ENCODE data around the gene KLF7.
A peak's percentile ranks its signal among the peaks of the same experiment; 100 is the strongest.

Gene KLF7

GRCh38 chr2:207166349-207167098 is 776 bp upstream of the KLF7 start:
- DNase-seq (ENCODE audit: low read depth) = peak; percentile 57

GRCh38 chr2:207166039-207166348 is 246 bp upstream of the KLF7 start:
- peak; percentile 87 for DNase-seq (ENCODE audit: low read depth)

DNA sequence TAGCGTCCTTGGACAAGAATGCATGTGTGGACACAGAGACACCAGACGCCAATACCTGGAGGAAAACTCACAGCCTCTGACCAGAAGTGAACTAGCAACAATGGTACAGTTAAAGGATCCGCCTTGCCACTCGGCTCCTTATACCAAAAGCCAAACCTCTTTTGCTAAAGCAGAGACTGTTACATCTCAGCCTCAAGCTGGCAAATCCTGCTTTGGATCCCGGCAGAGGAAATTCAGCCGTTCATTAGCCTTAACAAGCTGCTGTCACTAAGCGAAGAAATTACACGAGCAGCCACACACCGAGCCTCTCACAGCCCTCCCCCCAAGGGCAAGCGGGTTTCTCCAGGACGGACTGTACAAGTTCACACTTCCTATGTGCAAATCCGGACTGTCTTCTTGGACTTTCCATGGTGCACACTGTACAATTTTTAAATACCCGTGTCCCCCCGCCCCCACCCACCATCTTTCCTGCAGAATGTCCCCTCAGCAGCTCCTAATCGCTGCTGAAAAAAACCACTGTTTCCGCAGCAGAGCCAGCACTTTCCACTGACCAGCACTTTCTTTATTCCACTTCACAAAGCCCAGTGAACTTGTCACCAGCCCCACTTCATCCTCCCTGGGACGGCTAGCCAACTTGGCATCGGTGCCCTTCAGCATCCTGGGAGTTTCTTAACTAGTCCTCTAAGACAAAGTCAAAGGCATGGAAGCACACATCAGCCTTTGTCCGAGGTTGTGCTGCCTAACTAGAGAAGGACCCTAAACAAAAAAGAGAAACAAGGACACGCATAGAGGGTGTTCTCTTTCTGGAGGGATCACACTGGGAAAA is 1.5 kb downstream of the KLF7 start:
- no peak for DNase-seq (ENCODE audit: low read depth)

- no peak for DNase-seq (ENCODE audit: low read depth)
Measured at GRCh38 chr2:207163756-207164005, 2.1 kb downstream of the KLF7 start.

DNA sequence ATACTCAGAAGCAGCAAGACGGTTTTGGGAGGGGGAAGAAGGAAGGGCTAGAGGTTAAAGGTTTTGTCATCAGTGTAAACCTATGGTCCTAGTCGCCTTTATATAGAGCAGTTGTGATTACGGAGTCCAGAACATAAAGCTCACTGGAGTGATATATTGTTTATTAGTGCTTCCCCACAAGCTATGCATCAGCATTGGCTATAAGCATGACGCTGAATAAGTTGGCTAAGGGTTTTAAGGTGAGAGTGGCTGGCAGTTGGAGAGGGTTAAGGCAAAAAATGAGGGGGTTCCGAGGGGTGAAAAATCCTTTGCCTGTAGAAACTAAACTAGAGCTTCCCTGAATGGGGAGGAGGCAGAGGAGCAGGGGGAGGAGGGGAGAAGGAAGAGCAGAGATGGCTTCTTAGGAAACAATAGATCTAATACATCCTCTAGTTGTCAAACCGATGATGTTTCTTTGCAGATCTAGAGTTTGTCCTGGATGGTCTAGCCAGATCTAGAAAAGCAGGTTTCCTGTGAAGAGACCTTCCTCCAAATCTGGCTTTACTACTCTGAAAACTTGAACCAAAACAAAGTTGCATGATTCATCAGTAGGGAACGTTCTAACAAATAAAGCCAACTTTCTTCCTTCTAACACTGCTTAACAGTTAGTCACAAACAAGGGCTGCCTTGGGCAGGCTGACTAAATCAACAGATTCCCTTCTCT is 2.5 kb downstream of the KLF7 start:
- no peak for DNase-seq (ENCODE audit: low read depth)

DNA sequence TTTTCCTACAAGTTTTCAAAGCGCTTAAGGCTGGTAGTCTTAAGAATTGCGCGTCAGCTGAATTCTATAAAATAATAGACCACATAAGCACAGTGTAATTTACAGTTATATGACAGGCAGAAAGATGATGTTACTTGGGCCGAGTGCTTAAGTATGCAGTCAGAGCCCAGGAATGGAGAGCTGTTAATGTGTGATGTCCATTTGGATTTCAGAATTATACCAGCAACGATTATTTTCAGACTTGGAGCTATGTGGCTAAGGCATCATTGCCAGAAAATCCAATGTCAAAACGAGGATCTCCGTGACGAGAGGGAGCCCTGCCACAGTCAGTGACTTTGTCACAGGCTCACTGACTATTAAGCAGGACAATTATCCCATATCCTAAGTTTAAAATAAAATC is 3.4 kb downstream of the KLF7 start:
- no peak for DNase-seq (ENCODE audit: low read depth)

DNA sequence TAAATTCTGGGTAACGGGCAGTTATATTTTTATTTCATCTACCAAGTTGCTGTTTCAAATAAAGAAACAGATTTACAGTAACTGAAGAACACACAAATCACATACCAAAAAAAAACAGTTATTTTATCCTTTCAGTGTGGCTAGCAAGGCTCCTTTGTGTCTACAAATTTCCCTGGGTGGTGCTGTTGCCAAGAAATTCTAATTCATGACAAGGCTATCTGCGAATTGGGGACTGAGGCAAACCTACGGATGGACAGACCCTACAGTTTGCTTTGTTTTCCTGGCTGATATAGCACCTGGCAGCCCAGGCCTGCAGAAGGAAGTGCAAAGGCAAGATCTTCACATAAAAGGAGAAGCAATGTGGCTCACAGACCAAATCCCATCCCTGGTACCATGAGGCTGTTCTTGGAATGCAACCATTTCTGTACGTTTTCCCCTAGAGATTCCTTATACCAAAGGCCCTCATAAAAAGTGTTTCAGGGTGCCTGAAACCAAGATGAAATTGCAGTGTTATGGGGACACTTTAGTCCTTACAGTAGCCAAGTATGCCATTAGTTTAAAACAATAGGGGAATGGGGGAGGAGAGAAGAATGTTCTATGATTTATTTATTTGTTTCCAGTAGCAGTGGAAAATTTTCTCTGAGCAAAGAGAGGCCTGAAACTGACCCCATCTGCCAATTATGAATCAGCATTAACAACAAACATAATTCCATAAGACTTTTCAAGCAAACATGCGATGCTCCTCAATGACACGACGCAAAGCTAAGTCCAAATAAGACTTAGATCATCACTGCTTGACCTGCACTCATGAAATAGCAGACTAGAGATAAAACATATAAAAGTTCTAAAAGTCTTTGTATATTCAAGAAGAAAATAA is 4.3 kb downstream of the KLF7 start:
- no peak for DNase-seq (ENCODE audit: low read depth)

DNA sequence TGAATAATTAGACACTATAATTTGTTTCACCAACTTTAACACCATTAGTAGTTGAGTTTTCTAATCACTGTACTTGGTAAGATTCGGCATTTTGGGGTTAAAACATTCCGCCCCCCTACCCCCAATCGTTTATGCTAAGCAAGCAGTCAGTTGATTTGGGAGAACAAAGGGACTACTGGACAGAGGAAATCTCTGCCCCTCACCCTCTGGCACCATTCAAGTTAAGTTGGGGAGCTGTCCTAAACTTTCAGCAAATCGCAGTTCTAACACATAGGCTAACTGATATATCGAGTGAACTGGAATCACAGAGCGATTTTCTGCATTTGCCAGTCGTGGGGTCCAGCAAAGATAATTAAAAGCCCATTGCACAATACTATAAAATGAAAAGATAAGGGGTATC is 5.6 kb downstream of the KLF7 start:
- no peak for DNase-seq (ENCODE audit: low read depth)

DNA sequence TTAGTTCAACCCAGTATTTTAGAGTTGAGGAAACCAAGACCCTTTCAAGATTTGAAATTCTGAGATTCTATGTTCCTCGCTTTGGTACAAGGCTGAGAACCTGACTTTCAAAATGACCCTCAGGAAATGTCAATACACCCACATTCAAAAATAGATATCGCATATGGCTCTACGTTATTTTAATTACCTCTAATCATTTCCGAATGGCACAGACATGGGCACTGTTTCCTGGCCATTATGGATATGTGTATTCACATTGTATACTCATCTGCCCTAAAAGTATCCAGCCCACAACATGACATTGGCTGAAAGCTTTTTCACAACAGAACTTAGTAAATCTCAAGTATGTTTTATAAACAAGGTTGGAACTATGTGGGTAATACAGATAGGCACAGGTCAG is 6.7 kb downstream of the KLF7 start:
- DNase-seq (ENCODE audit: low read depth) = no peak

DNA sequence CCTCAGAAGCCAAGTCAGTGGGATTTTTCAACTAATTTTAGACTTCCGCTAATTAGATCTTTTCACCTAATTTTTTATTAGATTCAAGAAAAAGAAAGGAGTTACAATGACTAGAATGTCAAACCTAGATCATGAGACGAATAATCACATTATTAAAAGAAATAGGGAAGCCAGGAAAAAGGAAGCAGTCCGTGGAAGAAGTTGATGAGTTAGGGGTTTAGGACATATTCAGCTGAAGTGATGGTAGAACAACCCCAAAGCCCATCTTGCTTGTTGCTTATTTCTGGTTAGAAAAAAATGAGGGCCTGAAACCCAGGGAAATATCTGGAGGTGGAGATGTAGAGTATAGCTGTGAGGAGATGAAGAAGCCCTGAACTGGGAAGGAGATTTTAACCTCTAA is 8.0 kb downstream of the KLF7 start:
- no peak for DNase-seq (ENCODE audit: low read depth)

DNA sequence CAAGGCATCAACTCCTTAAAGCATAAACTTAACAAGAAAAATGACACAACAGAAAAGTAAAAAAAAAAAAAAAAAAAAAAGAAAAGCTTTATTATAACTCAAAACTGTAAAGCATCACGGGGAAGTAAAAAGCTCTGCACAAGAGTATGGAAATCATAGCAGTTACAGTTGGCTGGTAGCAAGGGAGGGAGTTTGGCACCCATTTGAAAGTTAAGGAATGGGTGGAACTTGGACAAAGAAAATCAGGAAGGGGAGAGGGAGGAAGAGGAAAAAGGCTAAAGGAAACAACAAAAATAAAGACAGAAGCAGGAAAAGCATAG is 8.6 kb downstream of the KLF7 start:
- no peak for DNase-seq (ENCODE audit: low read depth)

- no peak for DNase-seq (ENCODE audit: low read depth)
Measured at GRCh38 chr2:207156451-207157161, 9.1 kb downstream of the KLF7 start.

DNA sequence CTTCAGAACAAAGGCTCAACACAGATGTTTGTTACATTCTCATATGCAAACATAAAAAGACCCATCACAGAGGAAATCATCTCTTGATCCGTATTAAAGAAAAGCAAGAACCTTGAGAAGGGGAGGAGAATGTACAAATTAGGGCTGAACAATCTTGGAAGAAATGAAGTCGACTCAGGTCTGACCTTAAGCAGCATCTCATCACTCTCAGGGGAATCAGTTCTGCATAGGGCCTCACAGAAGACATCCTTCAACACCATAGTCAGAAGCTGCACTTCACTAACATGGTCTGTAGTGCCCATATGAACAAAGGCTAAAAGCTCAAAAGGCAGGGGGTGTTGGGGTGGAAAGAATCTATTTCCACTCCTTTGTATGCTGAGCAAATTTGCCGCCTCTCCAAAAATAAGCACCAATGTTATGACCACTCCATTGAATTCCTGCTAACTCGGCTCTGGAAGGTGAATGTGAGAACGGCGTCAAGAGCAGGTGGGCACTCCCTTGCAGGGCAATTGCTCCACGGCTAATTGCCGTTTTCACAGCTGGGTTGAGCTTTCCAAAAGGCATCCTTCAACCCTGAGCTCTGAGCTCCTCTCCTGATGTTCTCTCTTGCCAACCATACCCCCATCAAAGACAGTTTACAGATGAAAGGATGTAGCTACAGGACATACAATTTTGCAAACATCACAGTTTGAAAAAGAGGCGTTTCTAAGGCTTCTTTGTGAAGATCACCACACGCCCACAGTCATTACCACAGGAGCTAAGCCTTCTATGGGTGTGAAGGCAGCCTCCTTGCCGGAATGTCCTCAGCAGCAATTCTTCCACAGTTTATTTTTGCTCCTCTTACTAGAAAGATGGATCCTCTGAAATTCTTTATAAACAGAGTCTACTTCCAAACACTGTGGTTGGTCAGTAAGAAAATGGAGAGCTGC is 10.0 kb downstream of the KLF7 start:
- DNase-seq (ENCODE audit: low read depth) = no peak

DNA sequence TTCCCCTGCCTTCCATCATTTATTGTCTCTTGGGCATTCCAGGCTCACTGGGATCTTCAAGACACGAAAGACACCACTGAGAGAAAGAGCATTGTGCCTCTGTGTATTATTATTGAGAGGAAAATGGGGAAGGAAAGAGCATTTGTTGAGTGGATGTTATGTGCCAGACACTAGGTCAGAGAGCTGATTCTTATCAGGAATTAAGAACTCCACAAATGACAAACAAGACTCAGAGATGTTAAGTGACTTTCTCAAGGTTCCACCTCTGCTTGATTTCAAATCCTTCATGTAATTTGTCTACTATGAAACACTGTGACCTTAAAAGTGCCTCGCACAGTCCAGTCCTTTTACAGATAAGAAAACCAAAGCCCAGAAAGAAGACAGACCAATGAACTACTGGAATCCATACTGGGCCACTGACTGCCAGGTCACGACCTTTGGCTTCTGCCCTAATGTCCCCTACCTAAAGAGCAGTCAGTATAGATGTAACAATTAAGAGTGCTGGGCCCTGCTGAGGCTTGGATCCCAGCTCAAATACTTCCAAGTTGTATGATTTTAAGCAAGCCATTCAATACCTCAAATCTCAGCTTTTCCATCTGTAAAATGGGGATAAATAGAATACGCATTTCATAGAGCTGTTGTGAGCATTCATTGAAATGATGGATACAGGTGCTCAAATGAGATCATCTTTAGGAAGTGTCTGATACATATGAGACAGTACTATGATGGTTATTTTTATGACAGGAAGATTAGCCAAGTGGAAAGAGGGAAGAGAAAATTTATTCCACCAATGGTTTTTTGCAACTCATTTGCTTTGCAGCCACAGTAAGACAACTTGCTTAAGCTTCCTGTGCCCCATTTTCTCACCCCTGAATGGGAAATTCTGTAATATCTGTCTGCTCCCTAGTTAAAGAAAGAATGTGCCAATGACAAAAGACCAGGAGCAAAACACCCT is 10.9 kb downstream of the KLF7 start:
- DNase-seq (ENCODE audit: low read depth) = no peak

DNA sequence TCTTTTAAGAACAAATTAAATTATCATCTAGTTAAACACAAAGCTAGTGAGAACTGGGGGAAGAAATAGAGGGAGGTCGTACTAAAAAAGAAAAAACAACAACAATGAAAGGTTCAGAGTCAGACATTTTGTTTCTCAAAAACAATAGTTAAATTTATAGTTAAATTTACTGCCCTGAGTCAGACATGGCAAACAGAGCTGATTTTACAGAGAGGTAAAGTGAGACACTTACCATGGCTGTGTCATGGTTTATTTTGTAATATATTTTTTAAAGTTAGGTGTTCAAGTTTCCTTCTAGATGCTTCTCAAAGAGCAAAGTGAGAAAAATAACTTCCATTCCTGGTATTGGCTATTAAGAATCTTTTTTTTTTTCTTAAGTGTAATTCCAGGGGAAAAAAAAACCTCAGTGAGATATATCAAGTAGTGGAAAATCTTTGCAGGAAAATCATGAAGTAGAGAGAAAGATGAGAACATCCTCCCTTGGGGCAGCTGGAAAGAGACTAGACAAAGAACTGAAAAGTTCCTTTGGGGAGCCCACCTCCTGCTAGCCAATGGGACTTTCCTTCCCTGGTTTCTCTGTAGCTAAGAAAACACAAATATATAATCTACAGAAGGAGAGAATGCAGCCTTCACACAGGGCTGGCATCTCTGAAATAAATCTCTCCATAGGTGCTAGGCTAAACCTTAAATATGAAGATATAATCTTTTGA is 12.3 kb downstream of the KLF7 start:
- DNase-seq (ENCODE audit: low read depth) = no peak

DNA sequence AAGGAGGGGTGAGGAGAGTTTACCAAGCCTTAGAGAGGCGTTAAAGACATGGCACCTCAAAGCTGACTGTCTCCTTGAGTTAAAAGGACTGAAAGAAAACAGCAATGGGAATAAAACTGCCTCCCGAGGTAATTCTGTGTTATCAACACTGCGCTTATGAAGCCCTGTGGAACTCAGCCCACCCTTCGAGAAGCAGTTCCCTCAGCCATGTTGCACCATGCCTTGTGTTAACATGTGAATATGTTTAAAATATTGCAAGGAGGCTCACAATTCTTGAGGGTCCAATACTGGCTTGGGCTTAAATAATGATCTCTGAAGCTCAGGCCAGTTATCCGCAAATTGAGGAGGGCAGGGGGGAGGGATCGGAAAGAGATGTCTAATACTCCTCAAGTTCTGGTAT is 14.7 kb downstream of the KLF7 start:
- DNase-seq (ENCODE audit: low read depth) = no peak

- DNase-seq (ENCODE audit: low read depth) = no peak
Measured at GRCh38 chr2:207150284-207150683, 15.5 kb downstream of the KLF7 start.

GRCh38 chr2:207149249-207150213 is 16.2 kb downstream of the KLF7 start:
- no peak for DNase-seq (ENCODE audit: low read depth)

Data from activated T-cell treated with anti-CD3 and anti-CD28 coated beads for 1 hour (primary cell).